ENCODE results near the gene RDH5. TPM values are rescaled to one million over a fixed set of nuclear protein-coding genes. Genes with fewer than 3 reads are reported as not detected.

Gene RDH5
- total RNA-seq, 1 experiment from 2014 or later = 6.0 TPM

- Mint-ChIP-seq H3K27me3 (ENCODE audit: insufficient read depth, unreplicated experiment) (no peaks in the 10 kb centered on the region), H3K9me3 (ENCODE audit: unreplicated experiment) (peaks cover 8% of the 10 kb centered on the region), H3K27ac (ENCODE audit: unreplicated experiment) (no peak overlapping the region), H3K4me3 (ENCODE audit: unreplicated experiment) (no peak overlapping the region), H3K4me1 (ENCODE audit: low read depth, unreplicated experiment) (peaks cover 6% of the 10 kb centered on the region), H3K36me3 (ENCODE audit: insufficient read depth, unreplicated experiment) (no peaks in the 10 kb centered on the region)
- TF ChIP-seq CTCF (IDR thresholded peaks at IDR 0.05; ENCODE audit: insufficient read depth in 1 of 2, low read depth in 1 of 2, low read length in 1 of 2, severe bottlenecking in 1 of 2, unreplicated experiment in 1 of 2) = no peak
- ChIA-PET POLR2A (no interaction called here), CTCF (no interaction called here)
- Histone ChIP-seq H3K4me1 (no peaks in the 10 kb centered on the region), H3K27me3 (replicated peaks; ENCODE audit: control insufficient read depth, insufficient read depth, low read length) (no peaks in the 10 kb centered on the region), H3K9me3 (no peaks in the 10 kb centered on the region), H3K36me3 (ENCODE audit: control insufficient read depth, insufficient read depth, low read length) (no peaks in the 10 kb centered on the region), H3K4me3 (ENCODE audit: low read depth, low read length) (no peak overlapping the region)
- no TSS peak for BruUV-seq (replicated peaks)
- intact Hi-C loops (cut with micrococcal nuclease; ENCODE audit: unreplicated experiment) = no loop called here
- no peak for DNase-seq
Observed at GRCh38 chr12:55675666-55676065, 44.5 kb upstream of the RDH5 start.

GRCh38 chr12:55676707-55677106, 43.5 kb upstream of the RDH5 start:
- Mint-ChIP-seq H3K4me1 (ENCODE audit: low read depth, unreplicated experiment) (peaks cover 6% of the 10 kb centered on the region), H3K27ac (ENCODE audit: unreplicated experiment) (no peak overlapping the region), H3K4me3 (ENCODE audit: unreplicated experiment) (no peak overlapping the region), H3K36me3 (ENCODE audit: insufficient read depth, unreplicated experiment) (peaks cover 4% of the 10 kb centered on the region), H3K27me3 (ENCODE audit: insufficient read depth, unreplicated experiment) (no peaks in the 10 kb centered on the region), H3K9me3 (ENCODE audit: unreplicated experiment) (peaks cover 8% of the 10 kb centered on the region)
- no TSS peak for BruUV-seq (replicated peaks)
- H3K27me3 ChIP-seq (replicated peaks; ENCODE audit: control insufficient read depth, insufficient read depth, low read length) = no peaks in the 10 kb centered on the region
- TF ChIP-seq CTCF (IDR thresholded peaks at IDR 0.05; ENCODE audit: insufficient read depth in 1 of 2, low read depth in 1 of 2, low read length in 1 of 2, severe bottlenecking in 1 of 2, unreplicated experiment in 1 of 2) = no peak
- no peak for DNase-seq
- intact Hi-C loops (cut with micrococcal nuclease; ENCODE audit: unreplicated experiment) = no loop called here
- CTCF ChIA-PET = interaction anchor here (1.5 kb wide), 1 partner anchor 44 kb away, joined by 4 read pairs; no protein-coding TSS in a partner anchor
- H3K9me3 ChIP-seq = no peaks in the 10 kb centered on the region
- POLR2A ChIA-PET = no interaction called here
- H3K4me3 ChIP-seq (ENCODE audit: low read depth, low read length) = no peak overlapping the region
- no peaks in the 10 kb centered on the region for H3K4me1 ChIP-seq
- no peaks in the 10 kb centered on the region for H3K36me3 ChIP-seq (ENCODE audit: control insufficient read depth, insufficient read depth, low read length)

GRCh38 chr12:55679691-55680090, 40.5 kb upstream of the RDH5 start:
- POLR2A ChIA-PET = no interaction called here
- TF ChIP-seq CTCF (IDR thresholded peaks at IDR 0.05; ENCODE audit: insufficient read depth in 1 of 2, low read depth in 1 of 2, low read length in 1 of 2, severe bottlenecking in 1 of 2, unreplicated experiment in 1 of 2) = no peak
- Mint-ChIP-seq H3K36me3 (ENCODE audit: insufficient read depth, unreplicated experiment) (peaks cover 5% of the 10 kb centered on the region), H3K9me3 (ENCODE audit: unreplicated experiment) (no peaks in the 10 kb centered on the region), H3K27me3 (ENCODE audit: insufficient read depth, unreplicated experiment) (no peaks in the 10 kb centered on the region), H3K4me1 (ENCODE audit: low read depth, unreplicated experiment) (peaks cover 8% of the 10 kb centered on the region), H3K4me3 (ENCODE audit: unreplicated experiment) (no peak overlapping the region), H3K27ac (ENCODE audit: unreplicated experiment) (no peak overlapping the region)
- Histone ChIP-seq H3K4me1 (peaks cover 4% of the 10 kb centered on the region; the same call in 1 of the 2 replicates), H3K36me3 (ENCODE audit: control insufficient read depth, insufficient read depth, low read length) (no peaks in the 10 kb centered on the region), H3K27me3 (replicated peaks; ENCODE audit: control insufficient read depth, insufficient read depth, low read length) (no peaks in the 10 kb centered on the region), H3K9me3 (no peaks in the 10 kb centered on the region), H3K4me3 (ENCODE audit: low read depth, low read length) (no peak overlapping the region)
- no TSS peak for BruUV-seq (replicated peaks)
- no peak for DNase-seq
- intact Hi-C loops (cut with micrococcal nuclease; ENCODE audit: unreplicated experiment) = no loop called here
- CTCF ChIA-PET = no interaction called here
